HL-60 (cell line): ENCODE results near the gene HEYL.

Experiments used
- CTCF ChIP-seq: IDR thresholded peaks from one replicate; pipeline ENCODE4 v1.5.1; 2011; ENCODE audit warnings: low read length, control low read depth, inconsistent platforms; ENCODE audit not compliant: insufficient read depth
- GABPA ChIP-seq: IDR thresholded peaks from 2 replicates; pipeline ENCODE4 v1.6.1; 2012; ENCODE audit warnings: low read depth
- POLR2AphosphoS5 ChIP-seq: IDR thresholded peaks from 2 replicates; pipeline ENCODE4 v1.6.1; 2012; ENCODE audit warnings: low read depth
- REST ChIP-seq: IDR thresholded peaks from 2 replicates; pipeline ENCODE4 v1.6.1; 2012; ENCODE audit warnings: low read depth; ENCODE audit not compliant: insufficient replicate concordance

GRCh38 chr1:39645411-39646043 is 6.1 kb upstream of the HEYL start:
- TF ChIP-seq CTCF (no peak), REST (no peak), POLR2AphosphoS5 (no peak), GABPA (no peak)
